Measurements from ENCODE around the gene CD163L1.

The CD163L1 gene

DNA sequence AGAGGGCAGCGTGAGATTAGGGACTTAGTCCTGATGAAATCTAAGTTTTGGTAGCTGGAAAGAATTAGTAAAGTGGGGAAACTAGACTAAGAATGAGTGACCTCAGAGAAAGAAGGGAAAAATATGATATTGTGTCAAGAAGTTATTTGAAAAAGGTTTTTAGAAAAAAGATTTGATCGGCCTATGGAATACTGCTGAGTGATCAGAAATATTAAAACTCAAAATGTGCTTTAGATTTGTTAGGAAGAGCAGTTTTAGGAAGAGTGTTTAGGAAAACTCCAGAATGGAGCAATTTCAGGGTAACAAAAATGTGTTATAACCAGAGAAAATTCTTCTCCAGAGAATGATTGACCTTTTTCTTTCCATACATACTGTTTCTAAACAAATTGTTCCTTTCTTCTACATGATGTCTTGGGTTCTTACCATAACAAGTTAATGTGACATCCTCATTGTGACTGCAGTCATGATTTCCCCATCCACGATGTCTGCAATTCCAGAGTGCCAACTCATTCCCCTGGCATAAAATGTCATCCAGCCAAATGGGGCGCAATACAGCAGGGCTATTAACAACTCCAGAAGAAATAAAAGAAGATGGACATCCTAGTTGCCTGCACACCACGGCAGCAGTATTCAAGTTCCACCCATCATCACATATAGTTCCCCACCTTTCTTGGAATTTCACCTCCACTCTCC is 11.8 kb downstream of the CD163L1 start:
- TF ChIP-seq TAF1 (IDR thresholded peaks at IDR 0.05; ENCODE audit: low read depth) (no peak), FOXM1 (IDR thresholded peaks at IDR 0.05; ENCODE audit: borderline replicate concordance, low read depth) (no peak), TEAD4 (IDR thresholded peaks at IDR 0.05) (no peak), NFIC (IDR thresholded peaks at IDR 0.05) (no peak), YY1 (IDR thresholded peaks at IDR 0.05; ENCODE audit: low read depth) (no peak), EGR1 (IDR thresholded peaks at IDR 0.05) (no peak)
- TF ChIP-seq, protein P1, sequence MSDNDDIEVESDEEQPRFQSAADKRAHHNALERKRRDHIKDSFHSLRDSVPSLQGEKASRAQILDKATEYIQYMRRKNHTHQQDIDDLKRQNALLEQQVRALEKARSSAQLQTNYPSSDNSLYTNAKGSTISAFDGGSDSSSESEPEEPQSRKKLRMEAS (IDR thresholded peaks at IDR 0.05): no peak

DNA sequence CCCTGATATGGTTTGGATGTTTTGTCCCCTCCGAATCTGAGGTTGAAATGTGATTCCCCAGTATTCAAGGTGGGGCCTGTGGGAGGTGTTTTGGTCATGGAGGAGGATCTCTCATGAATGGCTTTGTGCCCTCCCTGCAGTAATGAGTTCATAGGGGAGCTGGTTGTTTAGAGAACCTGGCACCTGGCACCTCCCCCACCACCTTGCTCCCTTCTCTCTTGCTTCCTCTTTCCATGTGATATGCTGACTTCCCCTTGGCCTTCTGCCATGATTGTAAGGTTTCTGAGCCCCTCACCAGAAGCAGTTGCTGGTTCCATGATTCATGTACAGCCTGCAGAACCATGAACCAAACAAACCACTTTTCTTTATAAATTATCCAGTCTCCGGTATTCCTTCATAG is 32.6 kb downstream of the CD163L1 start:
- TF ChIP-seq NFIC (IDR thresholded peaks at IDR 0.05) (no peak), EP300 (IDR thresholded peaks at IDR 0.05; ENCODE audit: borderline replicate concordance) (no peak), TEAD4 (IDR thresholded peaks at IDR 0.05) (no peak), FOXM1 (IDR thresholded peaks at IDR 0.05; ENCODE audit: borderline replicate concordance, low read depth) (no peak), CREB1 (IDR thresholded peaks at IDR 0.05; ENCODE audit: low read depth) (no peak), YY1 (IDR thresholded peaks at IDR 0.05; ENCODE audit: low read depth) (no peak), EGR1 (IDR thresholded peaks at IDR 0.05) (no peak), RAD21 (IDR thresholded peaks at IDR 0.05; ENCODE audit: low read depth) (no peak), TCF12 (IDR thresholded peaks at IDR 0.05; ENCODE audit: low read depth) (no peak), TAF1 (IDR thresholded peaks at IDR 0.05; ENCODE audit: low read depth) (no peak), ZBTB7A (IDR thresholded peaks at IDR 0.05; ENCODE audit: low read depth) (no peak), CEBPB (IDR thresholded peaks at IDR 0.05) (no peak)
- TF ChIP-seq, protein P2, sequence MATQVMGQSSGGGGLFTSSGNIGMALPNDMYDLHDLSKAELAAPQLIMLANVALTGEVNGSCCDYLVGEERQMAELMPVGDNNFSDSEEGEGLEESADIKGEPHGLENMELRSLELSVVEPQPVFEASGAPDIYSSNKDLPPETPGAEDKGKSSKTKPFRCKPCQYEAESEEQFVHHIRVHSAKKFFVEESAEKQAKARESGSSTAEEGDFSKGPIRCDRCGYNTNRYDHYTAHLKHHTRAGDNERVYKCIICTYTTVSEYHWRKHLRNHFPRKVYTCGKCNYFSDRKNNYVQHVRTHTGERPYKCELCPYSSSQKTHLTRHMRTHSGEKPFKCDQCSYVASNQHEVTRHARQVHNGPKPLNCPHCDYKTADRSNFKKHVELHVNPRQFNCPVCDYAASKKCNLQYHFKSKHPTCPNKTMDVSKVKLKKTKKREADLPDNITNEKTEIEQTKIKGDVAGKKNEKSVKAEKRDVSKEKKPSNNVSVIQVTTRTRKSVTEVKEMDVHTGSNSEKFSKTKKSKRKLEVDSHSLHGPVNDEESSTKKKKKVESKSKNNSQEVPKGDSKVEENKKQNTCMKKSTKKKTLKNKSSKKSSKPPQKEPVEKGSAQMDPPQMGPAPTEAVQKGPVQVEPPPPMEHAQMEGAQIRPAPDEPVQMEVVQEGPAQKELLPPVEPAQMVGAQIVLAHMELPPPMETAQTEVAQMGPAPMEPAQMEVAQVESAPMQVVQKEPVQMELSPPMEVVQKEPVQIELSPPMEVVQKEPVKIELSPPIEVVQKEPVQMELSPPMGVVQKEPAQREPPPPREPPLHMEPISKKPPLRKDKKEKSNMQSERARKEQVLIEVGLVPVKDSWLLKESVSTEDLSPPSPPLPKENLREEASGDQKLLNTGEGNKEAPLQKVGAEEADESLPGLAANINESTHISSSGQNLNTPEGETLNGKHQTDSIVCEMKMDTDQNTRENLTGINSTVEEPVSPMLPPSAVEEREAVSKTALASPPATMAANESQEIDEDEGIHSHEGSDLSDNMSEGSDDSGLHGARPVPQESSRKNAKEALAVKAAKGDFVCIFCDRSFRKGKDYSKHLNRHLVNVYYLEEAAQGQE (IDR thresholded peaks at IDR 0.05; ENCODE audit: low read depth): no peak
- TF ChIP-seq, protein P3, sequence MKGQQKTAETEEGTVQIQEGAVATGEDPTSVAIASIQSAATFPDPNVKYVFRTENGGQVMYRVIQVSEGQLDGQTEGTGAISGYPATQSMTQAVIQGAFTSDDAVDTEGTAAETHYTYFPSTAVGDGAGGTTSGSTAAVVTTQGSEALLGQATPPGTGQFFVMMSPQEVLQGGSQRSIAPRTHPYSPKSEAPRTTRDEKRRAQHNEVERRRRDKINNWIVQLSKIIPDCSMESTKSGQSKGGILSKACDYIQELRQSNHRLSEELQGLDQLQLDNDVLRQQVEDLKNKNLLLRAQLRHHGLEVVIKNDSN (IDR thresholded peaks at IDR 0.05): no peak
- TF ChIP-seq, protein P1 (IDR thresholded peaks at IDR 0.05): no peak

- TF ChIP-seq, protein P1 (IDR thresholded peaks at IDR 0.05): no peak
- TF ChIP-seq CEBPB (IDR thresholded peaks at IDR 0.05): no peak
- TF ChIP-seq, protein P2 (IDR thresholded peaks at IDR 0.05; ENCODE audit: low read depth): no peak
- no peak for TF ChIP-seq EP300 (IDR thresholded peaks at IDR 0.05; ENCODE audit: borderline replicate concordance)
- no peak for TF ChIP-seq NFIC (IDR thresholded peaks at IDR 0.05)
- no peak for TF ChIP-seq TCF12 (IDR thresholded peaks at IDR 0.05; ENCODE audit: low read depth)
- no peak for TF ChIP-seq ZBTB7A (IDR thresholded peaks at IDR 0.05; ENCODE audit: low read depth)
- TF ChIP-seq EGR1 (IDR thresholded peaks at IDR 0.05): no peak
- TF ChIP-seq TAF1 (IDR thresholded peaks at IDR 0.05; ENCODE audit: low read depth): no peak
- TF ChIP-seq CREB1 (IDR thresholded peaks at IDR 0.05; ENCODE audit: low read depth): no peak
- TF ChIP-seq, protein P3 (IDR thresholded peaks at IDR 0.05): no peak
- TF ChIP-seq TEAD4 (IDR thresholded peaks at IDR 0.05): no peak
- no peak for TF ChIP-seq RAD21 (IDR thresholded peaks at IDR 0.05; ENCODE audit: low read depth)
- no peak for TF ChIP-seq FOXM1 (IDR thresholded peaks at IDR 0.05; ENCODE audit: borderline replicate concordance, low read depth)
- TF ChIP-seq YY1 (IDR thresholded peaks at IDR 0.05; ENCODE audit: low read depth): no peak
These were observed 39.7 kb downstream of the CD163L1 start for GRCh38 chr12:7404275-7404674.

DNA sequence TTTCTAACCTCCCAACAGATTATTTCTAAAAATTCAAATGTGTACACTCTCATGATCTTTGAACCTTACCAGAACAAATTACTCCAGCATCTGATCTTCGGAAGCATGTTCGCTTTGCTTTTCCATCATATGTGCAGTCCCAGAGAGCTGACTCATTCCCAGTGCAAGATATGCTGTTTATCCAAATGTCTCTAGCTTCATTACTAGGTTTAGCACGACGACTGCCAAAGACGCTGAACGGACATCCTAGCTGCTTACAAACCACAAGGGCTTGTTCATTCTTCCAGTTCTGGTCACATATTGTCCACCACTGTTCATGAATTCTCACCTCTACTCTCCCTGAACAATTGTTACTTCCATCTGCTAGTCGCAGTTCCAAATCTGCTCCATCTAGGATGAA is 40.5 kb downstream of the CD163L1 start:
- TF ChIP-seq NFIC (IDR thresholded peaks at IDR 0.05) (no peak), TEAD4 (IDR thresholded peaks at IDR 0.05) (no peak), EGR1 (IDR thresholded peaks at IDR 0.05) (no peak), YY1 (IDR thresholded peaks at IDR 0.05; ENCODE audit: low read depth) (no peak), FOXM1 (IDR thresholded peaks at IDR 0.05; ENCODE audit: borderline replicate concordance, low read depth) (no peak)
- TF ChIP-seq, protein P3 (IDR thresholded peaks at IDR 0.05): no peak
- TF ChIP-seq, protein P2 (IDR thresholded peaks at IDR 0.05; ENCODE audit: low read depth): no peak
